Glomerular visceral epithelial cell (primary cell): ENCODE measurements around the gene TWSG1.
"Not testable (repeated sequence)": the region's sequence is repeated elsewhere in the genome, so short reads cannot be mapped to it uniquely, and the experiment has no call there.

Experiments used
- DNase-seq: peaks from one replicate; pipeline ENCODE4 v3.0.0-alpha.2; 2016; ENCODE audit errors: extremely low spot score

The TWSG1 gene

GRCh38 chr18:9392726-9393125 lies 58.2 kb downstream of the TWSG1 start:
- DNase-seq = no peak

- DNase-seq = no peak
Measured at GRCh38 chr18:9394046-9394445, 59.5 kb downstream of the TWSG1 start.

GRCh38 chr18:9400197-9400596 lies 65.6 kb downstream of the TWSG1 start:
- DNase-seq = no peak

GRCh38 chr18:9401176-9401575 lies 66.6 kb downstream of the TWSG1 start:
- DNase-seq = no peak

- DNase-seq = not testable (repeated sequence)
Measured at GRCh38 chr18:9402358-9403007, 67.9 kb downstream of the TWSG1 start.

GRCh38 chr18:9403795-9404564 lies 69.4 kb downstream of the TWSG1 start:
- no peak for DNase-seq

- no peak for DNase-seq
Measured at GRCh38 chr18:9404565-9405060, 70.0 kb downstream of the TWSG1 start.

- DNase-seq = no peak
Measured at GRCh38 chr18:9405130-9405529, 70.6 kb downstream of the TWSG1 start.

GRCh38 chr18:9405977-9406376 lies 71.4 kb downstream of the TWSG1 start:
- DNase-seq = no peak

GRCh38 chr18:9410515-9410914 lies 75.9 kb downstream of the TWSG1 start:
- DNase-seq = no peak

- DNase-seq = peak; percentile 94
Measured at GRCh38 chr18:9413576-9413975, 79.0 kb downstream of the TWSG1 start.

- DNase-seq = no peak
Measured at GRCh38 chr18:9416563-9417072, 82.0 kb downstream of the TWSG1 start.

GRCh38 chr18:9417073-9417851 lies 82.7 kb downstream of the TWSG1 start:
- DNase-seq = peak; percentile 94

- no peak for DNase-seq
Measured at GRCh38 chr18:9418047-9418690, 83.6 kb downstream of the TWSG1 start.

- DNase-seq = peak; percentile 87
Measured at GRCh38 chr18:9419956-9420631, 85.5 kb downstream of the TWSG1 start.

- no peak for DNase-seq
Measured at GRCh38 chr18:9421096-9421900, 86.7 kb downstream of the TWSG1 start.

- no peak for DNase-seq
Measured at GRCh38 chr18:9421901-9422327, 87.3 kb downstream of the TWSG1 start.

- no peak for DNase-seq
Measured at GRCh38 chr18:9422816-9423519, 88.4 kb downstream of the TWSG1 start.

GRCh38 chr18:9423648-9424047 lies 89.1 kb downstream of the TWSG1 start:
- not testable (repeated sequence) for DNase-seq

GRCh38 chr18:9424235-9424634 lies 89.7 kb downstream of the TWSG1 start:
- not testable (repeated sequence) for DNase-seq
